ENCODE data around the gene RASIP1.
"Not testable (repeated sequence)": the region's sequence is repeated elsewhere in the genome, so short reads cannot be mapped to it uniquely, and the experiment has no call there.

RASIP1 gene

GRCh38 chr19:48708471-48708870 is 31.9 kb downstream of the RASIP1 start:
- DNase-seq (ENCODE audit: low read depth, low spot score): no peak

DNA sequence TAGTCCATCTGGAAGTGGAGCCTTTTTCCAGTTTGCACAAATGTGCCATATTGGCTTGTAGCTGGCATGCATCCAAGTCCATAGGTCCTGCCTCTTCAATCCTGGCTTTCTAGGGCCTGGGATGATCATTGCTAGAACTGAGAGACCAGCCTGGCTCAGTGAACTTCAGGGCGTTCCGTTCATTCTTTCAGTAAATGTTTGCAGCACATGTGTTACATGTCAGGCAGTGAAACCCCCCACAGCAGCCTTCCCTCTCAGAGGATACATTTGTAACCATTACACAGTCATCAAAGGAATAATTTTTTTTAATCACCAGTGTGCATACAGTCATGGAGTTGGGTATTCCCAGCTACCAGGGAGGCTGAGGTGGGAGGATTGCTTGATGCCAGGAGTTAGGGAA is 35.0 kb downstream of the RASIP1 start:
- DNase-seq (ENCODE audit: low read depth, low spot score): no peak

- no peak for DNase-seq (ENCODE audit: low read depth, low spot score)
These were observed 37.1 kb downstream of the RASIP1 start for GRCh38 chr19:48703316-48703715.

- DNase-seq (ENCODE audit: low read depth, low spot score): no peak
These were observed 37.7 kb downstream of the RASIP1 start for GRCh38 chr19:48702701-48703100.

- DNase-seq (ENCODE audit: low read depth, low spot score): no peak
These were observed 42.4 kb downstream of the RASIP1 start for GRCh38 chr19:48698046-48698445.

- DNase-seq (ENCODE audit: low read depth, low spot score): peak; percentile 57
These were observed 43.9 kb downstream of the RASIP1 start for GRCh38 chr19:48696353-48697010.

DNA sequence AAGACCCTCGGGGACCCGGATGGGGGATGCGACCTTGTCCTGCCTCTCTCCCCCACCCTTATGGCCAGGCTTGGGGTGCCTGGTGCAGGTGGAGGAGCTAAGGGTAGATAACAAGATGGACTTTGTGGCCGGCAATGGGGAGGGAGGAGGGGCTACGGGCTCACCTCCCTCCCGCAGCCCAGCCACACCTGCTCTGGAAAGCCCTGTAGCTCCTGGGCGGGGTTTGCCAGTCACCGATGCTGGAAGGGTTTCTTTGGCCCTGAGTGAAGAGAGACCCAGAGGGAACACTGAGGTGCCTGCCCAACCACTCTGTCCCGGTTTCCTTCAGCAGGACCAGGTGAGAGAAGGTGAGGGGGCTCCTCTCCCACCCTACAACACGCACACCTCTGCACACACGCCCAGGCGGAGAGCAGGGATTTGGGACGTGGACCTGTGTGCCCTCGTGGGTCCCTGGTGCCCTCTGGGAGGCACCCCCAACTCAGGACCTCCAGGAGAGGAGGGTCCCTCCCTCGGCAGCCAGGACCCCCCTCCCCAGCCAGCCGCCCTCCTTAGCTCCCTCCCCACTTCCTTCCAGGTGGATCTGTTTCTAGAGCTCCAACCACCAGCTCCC is 44.6 kb downstream of the RASIP1 start, which contains the start of gene FUT2:
FUT2 (plus strand) TSS at position 229 of the 610 bp plus-strand sequence. CDS start 6,986 bp downstream, outside the sequence.
- peak; percentile 73 for DNase-seq (ENCODE audit: low read depth, low spot score)

DNA sequence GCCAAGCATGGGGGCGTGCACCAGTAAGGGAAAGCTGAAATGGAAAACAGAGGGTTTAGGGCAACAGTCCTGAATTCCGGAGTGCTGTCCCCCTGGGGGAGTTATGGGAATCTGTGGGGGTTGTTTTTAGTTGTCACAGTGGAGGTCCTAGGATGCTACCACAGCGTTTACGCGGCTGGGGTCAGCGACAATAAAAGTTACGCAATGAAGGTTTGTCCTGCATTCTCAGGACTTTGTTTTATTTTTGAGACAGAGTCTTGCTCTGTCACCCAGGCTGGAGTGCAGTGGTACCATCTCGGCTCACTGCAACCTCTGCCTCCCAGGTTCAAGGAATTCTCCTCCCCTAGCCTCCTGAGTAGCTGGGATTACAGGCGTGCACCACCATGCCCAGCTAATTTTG is 46.8 kb downstream of the RASIP1 start:
- DNase-seq (ENCODE audit: low read depth, low spot score): not testable (repeated sequence)

DNA sequence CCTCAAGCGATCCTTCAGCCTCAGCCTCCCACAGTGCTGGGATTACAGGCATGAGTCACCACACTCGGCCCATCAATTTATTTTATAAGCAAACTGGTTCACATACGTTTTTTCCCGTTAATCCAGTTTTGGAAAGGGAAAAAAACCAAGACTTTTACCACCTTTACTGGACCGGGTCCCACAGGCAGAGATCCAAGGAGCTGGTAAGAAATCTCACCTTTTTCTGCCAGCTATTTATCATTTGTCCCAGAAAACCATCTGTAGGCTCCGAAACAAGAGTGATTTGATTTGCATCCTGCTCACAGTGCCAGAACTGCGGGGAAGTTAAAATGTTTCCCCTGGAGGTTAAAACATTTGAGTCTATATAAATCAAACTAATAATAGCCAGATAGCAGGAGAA is 51.0 kb downstream of the RASIP1 start:
- no peak for DNase-seq (ENCODE audit: low read depth, low spot score)

- no peak for DNase-seq (ENCODE audit: low read depth, low spot score)
These were observed 52.6 kb downstream of the RASIP1 start for GRCh38 chr19:48687776-48688175.

DNA sequence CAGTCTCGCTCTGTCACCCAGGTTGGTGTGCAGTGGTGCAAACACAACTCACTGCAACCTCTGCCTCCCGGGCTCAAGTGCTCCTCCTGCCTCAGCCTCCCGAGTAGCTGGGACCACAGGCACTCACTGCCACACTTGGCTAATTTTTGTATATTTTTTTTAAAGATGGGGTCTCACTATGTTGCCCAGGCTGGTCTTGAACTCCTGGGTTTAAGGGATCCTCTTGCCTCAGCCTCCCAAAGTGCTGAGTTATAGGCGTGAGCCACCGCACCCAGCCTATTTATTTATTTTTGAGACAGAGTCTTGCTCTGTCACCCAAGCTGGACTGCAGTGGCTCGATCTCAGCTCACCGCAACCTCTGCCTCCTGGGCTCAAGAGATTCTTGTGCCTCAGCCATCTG is 53.8 kb downstream of the RASIP1 start:
- DNase-seq (ENCODE audit: low read depth, low spot score): not testable (repeated sequence)

DNA sequence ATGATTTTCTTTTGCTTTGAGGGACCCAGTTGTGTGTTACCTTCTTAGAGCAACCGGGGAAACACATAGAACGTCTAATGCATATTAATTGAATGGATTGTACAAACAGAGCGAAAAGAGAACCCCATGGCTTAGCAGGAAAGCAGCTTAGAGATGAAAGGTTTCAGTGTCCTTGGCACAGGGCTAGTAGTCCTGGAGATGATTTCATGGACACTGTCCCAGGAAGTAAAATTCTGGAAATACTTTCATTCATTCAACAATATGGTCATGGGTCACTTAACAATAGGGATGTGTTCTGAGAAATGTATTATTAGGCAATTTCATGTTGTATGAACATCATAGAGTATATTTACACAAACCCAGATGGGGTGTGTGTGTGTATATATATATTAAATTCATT is 54.3 kb downstream of the RASIP1 start:
- no peak for DNase-seq (ENCODE audit: low read depth, low spot score)

- no peak for DNase-seq (ENCODE audit: low read depth, low spot score)
These were observed 54.8 kb downstream of the RASIP1 start for GRCh38 chr19:48685583-48685982.

DNA sequence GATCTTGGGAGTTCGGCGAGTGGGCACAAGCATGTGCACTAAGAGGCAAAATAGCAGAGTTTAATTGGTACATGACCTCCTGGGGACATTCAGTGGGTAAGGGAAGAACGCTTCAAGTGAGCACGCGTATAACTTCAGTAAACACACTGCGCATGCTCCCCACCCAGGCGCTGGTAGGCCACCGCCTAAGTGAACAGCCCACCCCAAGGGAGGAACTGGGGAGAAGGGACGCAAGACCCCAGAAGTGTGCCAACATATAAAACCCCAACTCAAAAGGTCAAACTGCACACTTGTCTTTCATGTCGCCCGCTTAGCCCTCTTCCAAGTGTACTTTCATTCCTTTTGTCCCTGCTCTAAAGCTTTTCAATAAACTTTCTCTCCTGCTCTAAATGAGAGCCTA is 57.1 kb downstream of the RASIP1 start:
- no peak for DNase-seq (ENCODE audit: low read depth, low spot score)

- no peak for DNase-seq (ENCODE audit: low read depth, low spot score)
These were observed 59.3 kb downstream of the RASIP1 start for GRCh38 chr19:48681127-48681470.

- DNase-seq (ENCODE audit: low read depth, low spot score): no peak
These were observed 59.8 kb downstream of the RASIP1 start for GRCh38 chr19:48680436-48681126.

DNA sequence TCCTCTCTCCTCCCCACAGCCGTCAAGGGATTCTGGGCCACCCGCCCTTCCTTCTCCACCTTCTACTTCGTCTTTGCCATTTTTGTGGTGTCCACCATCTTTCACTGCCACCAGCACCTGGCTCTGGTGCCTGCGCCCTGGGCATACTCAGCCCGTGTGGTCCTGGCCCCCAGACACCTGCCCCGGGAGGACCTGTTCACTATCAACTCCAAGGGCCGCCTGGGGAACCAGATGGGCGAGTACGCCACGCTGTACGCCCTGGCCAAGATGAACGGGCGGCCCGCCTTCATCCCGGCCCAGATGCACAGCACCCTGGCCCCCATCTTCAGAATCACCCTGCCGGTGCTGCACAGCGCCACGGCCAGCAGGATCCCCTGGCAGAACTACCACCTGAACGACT is 60.4 kb downstream of the RASIP1 start:
- not testable (repeated sequence) for DNase-seq (ENCODE audit: low read depth, low spot score)

DNA sequence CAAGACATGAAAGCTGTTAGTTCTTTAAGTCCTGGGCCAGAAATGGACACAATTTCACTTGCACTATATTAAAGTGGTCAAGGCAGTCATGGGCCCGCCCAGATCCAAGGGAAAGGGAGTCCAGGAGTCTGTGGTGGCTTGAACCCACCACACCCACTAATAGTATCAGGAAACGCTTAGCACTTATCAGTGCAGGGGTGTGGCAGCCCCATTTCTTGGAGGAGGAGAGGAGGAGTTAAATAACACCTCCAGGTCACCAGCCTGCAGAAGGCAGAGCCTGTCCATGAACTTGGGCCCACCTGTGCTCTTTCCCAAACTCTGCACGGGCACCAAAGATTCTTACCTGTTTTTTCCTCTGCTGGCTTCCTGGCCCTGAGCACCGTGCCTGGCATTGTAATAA is 62.2 kb downstream of the RASIP1 start:
- no peak for DNase-seq (ENCODE audit: low read depth, low spot score)

GRCh38 chr19:48676887-48677286 is 63.5 kb downstream of the RASIP1 start:
- DNase-seq (ENCODE audit: low read depth, low spot score): no peak

GRCh38 chr19:48676487-48676886 is 63.9 kb downstream of the RASIP1 start:
- DNase-seq (ENCODE audit: low read depth, low spot score): no peak

DNA sequence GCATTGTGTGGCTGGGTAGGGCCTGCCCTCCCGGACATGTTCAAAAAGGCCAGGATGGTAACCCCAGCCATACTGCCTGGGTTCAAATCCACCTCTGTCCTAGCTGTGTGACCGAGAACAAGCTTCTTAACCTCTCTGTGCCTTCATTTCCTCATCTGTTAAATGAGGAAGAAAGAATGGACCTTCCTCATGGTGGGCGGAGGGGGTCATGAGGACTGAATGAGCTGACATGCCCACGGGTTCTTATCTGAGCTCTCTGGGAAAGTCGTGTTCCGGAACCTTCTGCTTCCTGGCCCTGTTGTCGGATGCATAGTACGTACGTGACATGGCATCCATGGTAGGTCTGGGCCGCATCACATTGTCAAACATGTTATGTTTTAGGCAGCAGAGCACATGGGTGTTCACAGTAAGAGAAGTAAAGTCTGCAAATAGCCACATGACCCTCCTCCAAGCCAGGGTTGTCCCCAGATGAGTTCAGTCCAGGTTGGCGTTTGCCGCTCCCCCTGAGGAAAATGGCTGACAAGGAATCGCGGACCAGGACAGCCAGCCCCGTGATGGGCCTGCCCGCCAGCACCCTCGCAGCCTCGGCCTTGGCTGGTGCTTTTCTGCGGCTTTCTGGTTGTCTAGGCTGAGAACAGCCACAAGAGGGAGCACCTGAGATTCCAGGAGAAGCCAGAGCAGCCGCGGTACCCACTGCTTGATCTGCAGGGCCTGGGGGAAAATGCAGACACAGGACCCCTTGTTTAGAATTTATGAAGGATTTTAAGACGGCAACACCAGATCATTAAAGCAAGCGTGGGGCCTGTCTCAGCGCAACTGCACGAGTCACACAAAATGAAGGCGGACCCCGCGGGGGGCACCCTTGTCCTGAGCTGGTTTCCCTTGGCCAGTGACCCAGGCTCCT is 65.2 kb downstream of the RASIP1 start:
- DNase-seq (ENCODE audit: low read depth, low spot score): peak; percentile 98

- peak; percentile 69 for DNase-seq (ENCODE audit: low read depth, low spot score)
These were observed 66.1 kb downstream of the RASIP1 start for GRCh38 chr19:48674216-48674809.
